GM12892 (cell line): Measurements from ENCODE around the gene DENND4C.
"Not testable (repeated sequence)": the region's sequence is repeated elsewhere in the genome, so short reads cannot be mapped to it uniquely, and the experiment has no call there.

ENCODE experiments used
- POLR2A ChIP-seq: IDR thresholded peaks from 2 replicates; pipeline ENCODE4 v1.6.1; 2011; ENCODE audit warnings: low read depth, low read length, control low read depth
- POLR2AphosphoS5 ChIP-seq: IDR thresholded peaks from 2 replicates; pipeline ENCODE4 v1.6.1; 2011; ENCODE audit warnings: low read depth, low read length, control low read depth
- TAF1 ChIP-seq: IDR thresholded peaks from 2 replicates; pipeline ENCODE4 v1.6.1; 2011; ENCODE audit warnings: low read depth, mild to moderate bottlenecking, control low read depth, low read length, borderline replicate concordance

DNA sequence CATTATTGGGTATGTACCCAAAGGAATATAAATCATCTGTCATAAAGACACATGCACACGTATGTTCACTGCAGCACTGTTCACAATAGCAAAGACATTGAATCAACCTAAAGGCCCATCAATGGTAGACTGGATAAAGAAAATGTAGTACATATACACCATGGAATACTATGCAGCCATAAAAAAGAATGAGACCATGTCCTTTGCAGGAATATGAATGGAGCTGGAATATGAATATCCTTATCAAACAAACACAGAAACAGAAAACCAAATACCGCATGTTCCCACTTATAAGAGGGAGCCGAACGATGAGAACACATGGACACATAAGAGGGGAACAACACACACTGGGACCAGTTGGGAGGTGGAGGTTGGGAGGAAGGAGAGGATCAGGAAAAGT is 159.0 kb downstream of the DENND4C start:
- not testable (repeated sequence) for TF ChIP-seq POLR2AphosphoS5, POLR2A, TAF1
